ENCODE measurements around the gene PRXL2B. TPM values are rescaled to one million over a fixed set of nuclear protein-coding genes. Genes with fewer than 3 reads are reported as not detected.
"Not testable (repeated sequence)": the region's sequence is repeated elsewhere in the genome, so short reads cannot be mapped to it uniquely, and the experiment has no call there.

PRXL2B gene
- total RNA-seq, 2 donors from 2014 or later, result 20.3 to 25.8 TPM

DNA sequence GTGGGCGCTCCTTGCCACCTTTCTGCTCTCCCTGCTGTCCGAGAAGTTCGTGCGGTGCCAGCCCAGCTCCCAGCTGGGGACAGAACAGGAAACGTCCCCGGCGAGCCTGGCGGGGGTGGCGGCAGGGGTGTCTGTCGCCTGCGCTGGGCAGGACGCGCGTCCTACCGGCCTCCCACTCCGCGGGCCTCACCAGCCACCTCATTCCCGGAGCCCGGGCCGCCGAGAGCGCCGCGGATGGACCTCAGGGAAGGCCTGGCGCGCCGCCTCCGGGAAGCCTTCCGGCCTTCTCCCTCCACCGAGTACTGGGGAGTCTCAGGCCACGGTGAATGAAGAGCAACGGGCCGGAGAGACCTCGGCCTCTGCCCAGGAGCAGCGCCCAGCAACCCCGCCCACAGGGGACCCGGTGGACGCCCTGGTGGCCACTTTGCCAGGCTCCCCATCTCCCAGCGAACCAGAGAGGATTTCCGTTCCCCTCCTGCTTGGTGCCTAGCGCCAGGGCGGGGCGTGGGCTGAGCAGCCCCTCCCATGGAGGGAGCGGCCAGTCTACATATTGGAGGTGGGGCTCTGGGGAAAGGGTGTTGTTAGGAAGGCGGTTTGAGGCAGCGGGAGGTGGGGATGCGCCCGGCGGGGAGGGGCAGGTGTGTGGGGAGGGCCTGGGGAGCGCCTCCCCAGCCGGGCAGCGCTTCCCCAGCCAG lies 39.9 kb upstream of the PRXL2B start:
- WGBS, result 2% methylated on average over 52 of the region's 52 CpGs
- no peaks in the 10 kb centered on the region for H3K9me3 ChIP-seq
- peak; percentile 88 for DNase-seq (ENCODE audit: low spot score)
- H3K27ac ChIP-seq, result peak overlapping the region; percentile 98 to 99
- H3K36me3 ChIP-seq, result no peaks in the 10 kb centered on the region
- peak overlapping the region; percentile 17 to 38 for H3K4me3 ChIP-seq
- H3K4me1 ChIP-seq (replicated peaks), result peaks cover 23% of the 10 kb centered on the region
- no peaks in the 10 kb centered on the region for H3K27me3 ChIP-seq (replicated peaks; ENCODE audit: insufficient read depth)
- TF ChIP-seq POLR2A (IDR thresholded peaks at IDR 0.05), result peak; percentile 73
- TF ChIP-seq POLR2AphosphoS5 (IDR thresholded peaks at IDR 0.05), result peak; percentile 89
- peak in 2 of 4 experiments; percentile 43 to 48 for TF ChIP-seq CTCF (IDR thresholded peaks at IDR 0.05)
- intact Hi-C loops (cut with DNase I), result loop anchor here (1.0 to 5.0 kb wide), 2 partner anchors 134 to 349 kb away; partner anchors contain the start of gene PEX10

DNA sequence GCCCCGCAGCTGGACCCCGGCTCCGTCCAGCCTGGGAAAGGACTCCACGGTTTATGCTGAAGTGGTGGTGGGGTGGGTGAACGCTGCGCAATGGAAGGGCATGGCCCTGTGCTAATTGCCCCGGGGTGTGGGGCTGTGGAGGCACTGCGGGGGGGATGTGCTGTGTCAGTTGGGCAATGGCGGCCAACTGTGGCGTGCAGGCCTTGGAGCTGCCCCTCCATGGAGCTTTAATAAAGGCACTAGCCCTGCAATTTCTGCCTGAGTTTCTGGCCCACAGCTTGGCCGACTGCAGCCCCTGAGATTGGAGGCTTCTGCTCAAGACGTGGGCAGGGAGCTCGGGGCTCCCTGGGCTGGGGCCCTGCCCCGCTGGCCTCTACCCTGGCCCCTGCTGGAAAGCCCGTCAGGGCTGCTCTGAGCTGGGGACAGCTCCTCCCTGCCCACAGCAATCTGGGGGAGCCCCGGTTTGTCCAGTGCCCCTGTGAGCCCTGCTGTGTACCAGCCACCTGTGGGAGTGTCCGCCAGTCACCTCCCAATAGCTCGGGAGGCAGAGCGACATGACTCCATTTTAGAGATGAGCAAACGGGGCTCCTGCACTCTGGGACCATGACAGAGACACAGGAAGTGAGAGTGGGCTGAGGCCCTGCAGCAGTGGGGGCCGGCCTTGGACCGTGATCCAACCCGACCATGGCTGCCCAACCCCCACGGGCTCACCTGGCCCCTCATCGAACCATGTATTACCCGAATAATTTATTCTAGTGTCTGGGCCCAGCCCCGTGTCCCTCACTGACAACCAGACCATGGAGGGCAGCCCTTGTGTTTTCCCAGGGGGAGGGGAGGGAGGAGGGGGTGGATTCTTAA lies 39.1 kb upstream of the PRXL2B start:
- peaks cover 23% of the 10 kb centered on the region for H3K4me1 ChIP-seq (replicated peaks)
- intact Hi-C loops (cut with DNase I), result loop anchor here (1.0 to 5.0 kb wide), 2 partner anchors 135 to 350 kb away; partner anchors contain the start of gene PEX10
- no peaks in the 10 kb centered on the region for H3K9me3 ChIP-seq
- H3K27me3 ChIP-seq (replicated peaks; ENCODE audit: insufficient read depth), result no peaks in the 10 kb centered on the region
- WGBS, result 25% methylated on average over 27 of the region's 27 CpGs
- peak overlapping the region; percentile 17 to 38 for H3K4me3 ChIP-seq
- DNase-seq (ENCODE audit: low spot score), result no peak
- no peak for TF ChIP-seq POLR2AphosphoS5 (IDR thresholded peaks at IDR 0.05)
- TF ChIP-seq POLR2A (IDR thresholded peaks at IDR 0.05), result peak; percentile 35
- no peak for TF ChIP-seq CTCF (IDR thresholded peaks at IDR 0.05)
- no peaks in the 10 kb centered on the region for H3K36me3 ChIP-seq
- H3K27ac ChIP-seq, result peak overlapping the region; percentile 98 to 99

- peak overlapping the region; percentile 3 to 22 for H3K4me3 ChIP-seq
- 16% methylated on average over 17 of the region's 17 CpGs for whole genome bisulfite sequencing
- peak overlapping the region; percentile 98 to 99 for H3K27ac ChIP-seq
- peak; percentile 86 for DNase-seq (ENCODE audit: low spot score)
- peaks cover 23% of the 10 kb centered on the region for H3K4me1 ChIP-seq (replicated peaks)
- no peaks in the 10 kb centered on the region for H3K9me3 ChIP-seq
- peak; percentile 58 for TF ChIP-seq POLR2AphosphoS5 (IDR thresholded peaks at IDR 0.05)
- peak; percentile 97 to 99 (median 98) for TF ChIP-seq CTCF (IDR thresholded peaks at IDR 0.05)
- TF ChIP-seq POLR2A (IDR thresholded peaks at IDR 0.05), result no peak
- no peaks in the 10 kb centered on the region for H3K36me3 ChIP-seq
- intact Hi-C loops (cut with DNase I), result loop anchor here (5.0 kb wide), 1 partner anchor 351 kb away; no protein-coding TSS in a partner anchor
- no peaks in the 10 kb centered on the region for H3K27me3 ChIP-seq (replicated peaks; ENCODE audit: insufficient read depth)
Measured at GRCh38 chr1:2548068-2548589, 38.4 kb upstream of the PRXL2B start.

DNA sequence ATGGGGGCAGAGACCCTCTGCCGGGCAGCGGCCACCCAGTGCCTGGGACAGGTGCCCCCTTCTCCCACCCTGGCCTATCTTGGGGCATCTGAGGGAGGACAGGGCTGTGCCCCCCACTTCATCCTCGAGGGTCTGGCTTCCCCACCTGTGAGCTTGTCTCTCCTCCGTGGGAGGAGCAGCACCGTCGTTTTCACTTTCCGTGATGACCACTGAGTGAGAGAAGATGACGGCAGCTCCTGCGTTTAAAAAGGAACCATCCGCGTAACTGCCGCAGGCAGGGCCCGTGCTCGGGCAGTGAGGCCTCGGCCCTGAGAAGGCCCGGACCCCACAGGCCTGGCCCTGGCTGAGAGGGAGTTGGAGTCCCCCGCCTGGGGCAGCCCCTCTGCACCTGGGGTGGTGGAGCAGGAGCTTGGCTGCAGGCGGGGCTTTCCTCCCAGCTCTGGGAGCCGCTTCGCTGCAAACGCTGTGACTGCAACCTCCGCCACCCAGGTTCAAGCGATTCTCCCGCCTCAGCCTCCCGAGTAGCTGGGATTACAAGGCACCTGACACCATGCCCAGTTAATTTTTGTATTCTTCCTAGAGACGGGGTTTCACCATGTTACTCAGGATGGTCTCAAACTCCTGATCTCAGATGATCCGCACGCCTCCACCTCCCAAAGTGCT lies 37.1 kb upstream of the PRXL2B start:
- not testable (repeated sequence) for H3K4me3 ChIP-seq; H3K27me3 ChIP-seq (replicated peaks; ENCODE audit: insufficient read depth); H3K9me3 ChIP-seq; DNase-seq (ENCODE audit: low spot score); H3K36me3 ChIP-seq
- Histone ChIP-seq H3K4me1 (replicated peaks) (peaks cover 23% of the 10 kb centered on the region), H3K27ac (peak overlapping the region; percentile 98 to 99)
- intact Hi-C loops (cut with DNase I), result loop anchor here (5.0 kb wide), 1 partner anchor 352 kb away; no protein-coding TSS in a partner anchor
- WGBS, result 78% methylated on average over 20 of the region's 28 CpGs

GRCh38 chr1:2550309-2550861 lies 36.2 kb upstream of the PRXL2B start:
- H3K9me3 ChIP-seq; H3K27me3 ChIP-seq (replicated peaks; ENCODE audit: insufficient read depth); DNase-seq (ENCODE audit: low spot score); H3K4me3 ChIP-seq; intact Hi-C loops (cut with DNase I); H3K36me3 ChIP-seq: not testable (repeated sequence)
- Histone ChIP-seq H3K27ac (peak overlapping the region in 1 of 2 donors; percentile 99), H3K4me1 (replicated peaks) (peaks cover 27% of the 10 kb centered on the region)
- 80% methylated on average over 9 of the region's 12 CpGs for WGBS

GRCh38 chr1:2551544-2551943 lies 35.0 kb upstream of the PRXL2B start:
- H3K9me3 ChIP-seq; H3K4me3 ChIP-seq; H3K27ac ChIP-seq; H3K36me3 ChIP-seq; H3K27me3 ChIP-seq (replicated peaks; ENCODE audit: insufficient read depth); DNase-seq (ENCODE audit: low spot score); intact Hi-C loops (cut with DNase I): not testable (repeated sequence)
- 82% methylated on average over 9 of the region's 9 CpGs for WGBS
- H3K4me1 ChIP-seq (replicated peaks), result peaks cover 30% of the 10 kb centered on the region
